Right lung (tissue), 5 donors: ENCODE results near the gene NXF3. TPM values are rescaled to one million over a fixed set of nuclear protein-coding genes. Genes with fewer than 3 reads are reported as not detected.
"Not testable (repeated sequence)": the region's sequence is repeated elsewhere in the genome, so short reads cannot be mapped to it uniquely, and the experiment has no call there.

Source experiments
- DNase-seq, 2 donors: peaks; one replicate each; pipeline ENCODE4 v3.0.0-alpha.2; 2013
- polyA plus RNA-seq, 5 donors: library from polyadenylated mRNA; unstranded; fragments of 120-200 nt; gene quantifications; one replicate each; pipeline versions ENCODE4 v1.2.1 to v1.2.3, GENCODE V29; 2013; ENCODE audit warnings: inconsistent platforms in 1 of 5, low replicate concordance in 1 of 5; ENCODE audit not compliant: insufficient read length in 5 of 5, insufficient read depth in 1 of 5

NXF3 gene
- polyA plus RNA-seq, 5 donors: 0.30 to 0.81 (median 0.58) TPM

- no peak for DNase-seq
Observed at GRCh38 chrX:103052625-103053024, 40.3 kb downstream of the NXF3 start.

GRCh38 chrX:103051260-103051789 is 41.6 kb downstream of the NXF3 start:
- DNase-seq: no peak

GRCh38 chrX:103033371-103033770 is 59.6 kb downstream of the NXF3 start:
- not testable (repeated sequence) for DNase-seq

Other genes with a start within 250 kb of the NXF3 start
- gene RAB40AL, start 155.9 kb downstream of the NXF3 start, polyA plus RNA-seq: under 1 TPM in 4 of 5 donors, not detected in 1; 0.37 to 0.49 (median 0.41) TPM
- gene BEX1, start 29.0 kb downstream of the NXF3 start, polyA plus RNA-seq: 10 to 100 TPM in 3 of 5 donors, 1 to 10 TPM in 2; 8.2 to 14.8 (median 10.1) TPM
- gene BEX4, start 122.0 kb upstream of the NXF3 start, polyA plus RNA-seq: 100 to 1,000 TPM in 2 of 5 donors, 10 to 100 TPM in 3; 74.9 to 114 (median 91.0) TPM
- gene TCEAL8, start 162.0 kb upstream of the NXF3 start, polyA plus RNA-seq: 100 to 1,000 TPM; 113 to 156 (median 128) TPM
- gene TCEAL5, start 183.6 kb upstream of the NXF3 start, polyA plus RNA-seq: 1 to 10 TPM; 1.8 to 2.6 (median 2.0) TPM
- 10 to 100 TPM; 23.3 to 36.8 (median 25.3) TPM for gene BEX2, start 217.8 kb upstream of the NXF3 start, polyA plus RNA-seq
- gene TCEAL7, start 237.1 kb upstream of the NXF3 start, polyA plus RNA-seq: 10 to 100 TPM; 19.5 to 32.4 (median 27.7) TPM